DOHH2 (cell line): Measurements from ENCODE around the gene WDR7.

Experiments used
- EZH2phosphoT487 ChIP-seq: fragments of 200-600 bp; sonication (generic); IDR thresholded peaks from 2 replicates; pipeline ENCODE4 v1.6.1; 2017; ENCODE audit warnings: borderline replicate concordance, mild to moderate bottlenecking, antibody characterized with exemption, low read length, moderate library complexity, mixed read lengths
- TF ChIP-seq, protein P1 (sequence below): fragments of 200-600 bp; sonication (generic); IDR thresholded peaks from one replicate; pipeline ENCODE4 v1.5.1; 2014; ENCODE audit warnings: antibody characterized with exemption, mild to moderate bottlenecking, low read depth, low read length; ENCODE audit not compliant: poor library complexity, severe bottlenecking

DNA sequence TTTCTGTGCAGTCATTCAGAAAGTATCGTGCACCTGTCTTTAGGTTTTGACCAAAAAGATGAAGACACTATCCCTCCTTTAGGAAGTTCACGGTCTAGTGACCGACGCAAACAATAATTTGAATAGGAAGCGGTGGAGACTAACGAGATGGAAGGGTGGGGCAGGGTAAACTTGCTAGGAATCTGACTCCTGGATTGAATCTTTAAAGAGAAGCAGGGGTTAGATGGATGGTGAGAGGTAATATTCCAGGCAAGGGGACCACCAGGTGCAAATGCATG, 12.1 kb upstream of the WDR7 start:
- TF ChIP-seq, protein P1, sequence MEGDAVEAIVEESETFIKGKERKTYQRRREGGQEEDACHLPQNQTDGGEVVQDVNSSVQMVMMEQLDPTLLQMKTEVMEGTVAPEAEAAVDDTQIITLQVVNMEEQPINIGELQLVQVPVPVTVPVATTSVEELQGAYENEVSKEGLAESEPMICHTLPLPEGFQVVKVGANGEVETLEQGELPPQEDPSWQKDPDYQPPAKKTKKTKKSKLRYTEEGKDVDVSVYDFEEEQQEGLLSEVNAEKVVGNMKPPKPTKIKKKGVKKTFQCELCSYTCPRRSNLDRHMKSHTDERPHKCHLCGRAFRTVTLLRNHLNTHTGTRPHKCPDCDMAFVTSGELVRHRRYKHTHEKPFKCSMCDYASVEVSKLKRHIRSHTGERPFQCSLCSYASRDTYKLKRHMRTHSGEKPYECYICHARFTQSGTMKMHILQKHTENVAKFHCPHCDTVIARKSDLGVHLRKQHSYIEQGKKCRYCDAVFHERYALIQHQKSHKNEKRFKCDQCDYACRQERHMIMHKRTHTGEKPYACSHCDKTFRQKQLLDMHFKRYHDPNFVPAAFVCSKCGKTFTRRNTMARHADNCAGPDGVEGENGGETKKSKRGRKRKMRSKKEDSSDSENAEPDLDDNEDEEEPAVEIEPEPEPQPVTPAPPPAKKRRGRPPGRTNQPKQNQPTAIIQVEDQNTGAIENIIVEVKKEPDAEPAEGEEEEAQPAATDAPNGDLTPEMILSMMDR = no peak
- no peak for TF ChIP-seq EZH2phosphoT487
